GM12878 (cell line): ENCODE results near the gene TMEM11.

Experiments
- BRCA1 ChIP-seq: IDR thresholded peaks from 2 replicates; pipeline ENCODE4 v1.6.1; 2011; ENCODE audit warnings: low read depth, low read length, improper control_type of control experiment
- EZH2 ChIP-seq: IDR thresholded peaks from 2 replicates; pipeline ENCODE4 v1.6.1; 2012; ENCODE audit warnings: low read depth, mild to moderate bottlenecking, control low read depth, inconsistent platforms, low read length, borderline replicate concordance; ENCODE audit not compliant: control insufficient read depth
- NFXL1 ChIP-seq: fragments of 450-650 bp; IDR thresholded peaks from 2 replicates; pipeline ENCODE4 v1.6.1; 2017; ENCODE audit warnings: antibody characterized with exemption, mild to moderate bottlenecking, borderline replicate concordance
- PML ChIP-seq: IDR thresholded peaks from 2 replicates; pipeline ENCODE4 v1.6.1; 2012; ENCODE audit warnings: low read length, inconsistent platforms
- POLR2A ChIP-seq: IDR thresholded peaks from 2 replicates; pipeline ENCODE4 v1.6.1; 2011; ENCODE audit warnings: low read depth, mild to moderate bottlenecking, low read length
- RAD21 ChIP-seq: IDR thresholded peaks from 2 replicates; pipeline ENCODE4 v1.6.1; 2011; ENCODE audit warnings: mild to moderate bottlenecking, low read depth, low read length, moderate library complexity; ENCODE audit not compliant: insufficient read depth
- USF1 ChIP-seq: IDR thresholded peaks from 2 replicates; pipeline ENCODE4 v1.6.1; 2011; ENCODE audit warnings: borderline replicate concordance, low read depth, mild to moderate bottlenecking, moderate library complexity, mixed read lengths, low read length; ENCODE audit not compliant: insufficient read depth; ENCODE audit errors: extremely low read length
- TF ChIP-seq, protein P1 (sequence below), 3 experiments: IDR thresholded peaks in 2 of 3; conservative IDR thresholded peaks in 1 of 3; 2 replicates each; pipeline ENCODE4 v1.5.1; 2011; ENCODE audit warnings: low read depth in 3 of 3, low read length in 3 of 3, mild to moderate bottlenecking in 3 of 3, control low read depth in 2 of 3, moderate library complexity in 2 of 3, inconsistent platforms in 1 of 3, mixed read lengths in 1 of 3; ENCODE audit not compliant: control insufficient read depth in 2 of 3, insufficient read depth in 1 of 3; ENCODE audit errors: extremely low read depth in 1 of 3
- TF ChIP-seq, protein P2 (sequence below): IDR thresholded peaks from 2 replicates; pipeline ENCODE4 v1.6.1; 2012; ENCODE audit warnings: mild to moderate bottlenecking, low read depth, low read length

DNA sequence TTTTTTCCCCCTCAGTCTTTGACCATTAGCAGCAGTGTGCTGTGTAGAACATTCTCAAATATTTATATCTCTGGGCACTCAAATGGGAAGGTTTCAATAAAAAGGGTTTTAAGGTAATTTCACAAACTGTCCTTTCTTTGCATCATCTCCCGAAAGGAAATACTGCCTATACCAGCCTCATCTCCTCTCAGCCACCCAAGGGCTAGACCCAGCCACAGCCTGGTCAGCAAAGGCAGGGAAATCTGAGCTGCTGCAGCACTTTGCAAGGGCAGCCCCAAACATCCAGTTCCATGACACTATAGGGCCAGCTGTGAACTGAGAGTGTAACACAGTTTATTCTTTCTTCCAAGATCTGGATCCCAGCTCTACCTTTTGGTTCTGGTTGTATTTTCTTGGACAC is 28.9 kb downstream of the TMEM11 start:
- no peak for TF ChIP-seq NFXL1
- TF ChIP-seq RAD21 = no peak
- no peak for TF ChIP-seq USF1
- no peak for TF ChIP-seq BRCA1
- TF ChIP-seq, protein P1, sequence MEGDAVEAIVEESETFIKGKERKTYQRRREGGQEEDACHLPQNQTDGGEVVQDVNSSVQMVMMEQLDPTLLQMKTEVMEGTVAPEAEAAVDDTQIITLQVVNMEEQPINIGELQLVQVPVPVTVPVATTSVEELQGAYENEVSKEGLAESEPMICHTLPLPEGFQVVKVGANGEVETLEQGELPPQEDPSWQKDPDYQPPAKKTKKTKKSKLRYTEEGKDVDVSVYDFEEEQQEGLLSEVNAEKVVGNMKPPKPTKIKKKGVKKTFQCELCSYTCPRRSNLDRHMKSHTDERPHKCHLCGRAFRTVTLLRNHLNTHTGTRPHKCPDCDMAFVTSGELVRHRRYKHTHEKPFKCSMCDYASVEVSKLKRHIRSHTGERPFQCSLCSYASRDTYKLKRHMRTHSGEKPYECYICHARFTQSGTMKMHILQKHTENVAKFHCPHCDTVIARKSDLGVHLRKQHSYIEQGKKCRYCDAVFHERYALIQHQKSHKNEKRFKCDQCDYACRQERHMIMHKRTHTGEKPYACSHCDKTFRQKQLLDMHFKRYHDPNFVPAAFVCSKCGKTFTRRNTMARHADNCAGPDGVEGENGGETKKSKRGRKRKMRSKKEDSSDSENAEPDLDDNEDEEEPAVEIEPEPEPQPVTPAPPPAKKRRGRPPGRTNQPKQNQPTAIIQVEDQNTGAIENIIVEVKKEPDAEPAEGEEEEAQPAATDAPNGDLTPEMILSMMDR (IDR thresholded peaks at IDR 0.05 in 2 of 3, conservative IDR thresholded peaks at IDR 0.05 in 1 of 3; ENCODE audit: control insufficient read depth in 2 of 3, extremely low read depth in 1 of 3, insufficient read depth in 1 of 3, low read depth in 3 of 3, low read length in 3 of 3) = no peak
- no peak for TF ChIP-seq EZH2
- TF ChIP-seq PML = no peak
- TF ChIP-seq, protein P2, sequence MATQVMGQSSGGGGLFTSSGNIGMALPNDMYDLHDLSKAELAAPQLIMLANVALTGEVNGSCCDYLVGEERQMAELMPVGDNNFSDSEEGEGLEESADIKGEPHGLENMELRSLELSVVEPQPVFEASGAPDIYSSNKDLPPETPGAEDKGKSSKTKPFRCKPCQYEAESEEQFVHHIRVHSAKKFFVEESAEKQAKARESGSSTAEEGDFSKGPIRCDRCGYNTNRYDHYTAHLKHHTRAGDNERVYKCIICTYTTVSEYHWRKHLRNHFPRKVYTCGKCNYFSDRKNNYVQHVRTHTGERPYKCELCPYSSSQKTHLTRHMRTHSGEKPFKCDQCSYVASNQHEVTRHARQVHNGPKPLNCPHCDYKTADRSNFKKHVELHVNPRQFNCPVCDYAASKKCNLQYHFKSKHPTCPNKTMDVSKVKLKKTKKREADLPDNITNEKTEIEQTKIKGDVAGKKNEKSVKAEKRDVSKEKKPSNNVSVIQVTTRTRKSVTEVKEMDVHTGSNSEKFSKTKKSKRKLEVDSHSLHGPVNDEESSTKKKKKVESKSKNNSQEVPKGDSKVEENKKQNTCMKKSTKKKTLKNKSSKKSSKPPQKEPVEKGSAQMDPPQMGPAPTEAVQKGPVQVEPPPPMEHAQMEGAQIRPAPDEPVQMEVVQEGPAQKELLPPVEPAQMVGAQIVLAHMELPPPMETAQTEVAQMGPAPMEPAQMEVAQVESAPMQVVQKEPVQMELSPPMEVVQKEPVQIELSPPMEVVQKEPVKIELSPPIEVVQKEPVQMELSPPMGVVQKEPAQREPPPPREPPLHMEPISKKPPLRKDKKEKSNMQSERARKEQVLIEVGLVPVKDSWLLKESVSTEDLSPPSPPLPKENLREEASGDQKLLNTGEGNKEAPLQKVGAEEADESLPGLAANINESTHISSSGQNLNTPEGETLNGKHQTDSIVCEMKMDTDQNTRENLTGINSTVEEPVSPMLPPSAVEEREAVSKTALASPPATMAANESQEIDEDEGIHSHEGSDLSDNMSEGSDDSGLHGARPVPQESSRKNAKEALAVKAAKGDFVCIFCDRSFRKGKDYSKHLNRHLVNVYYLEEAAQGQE = no peak
- no peak for TF ChIP-seq POLR2A
